Chondrocyte (in vitro differentiated cells): ENCODE results near the gene CAPN15. TPM values are rescaled to one million over a fixed set of nuclear protein-coding genes. Genes with fewer than 3 reads are reported as not detected.
A peak's percentile ranks its signal among the peaks of the same experiment; 100 is the strongest.

Experiments
- DNase-seq: peaks from one replicate; pipeline ENCODE4 v3.0.0; 2021; ENCODE audit warnings: mixed read lengths, low spot score
- H3K27ac Mint-ChIP-seq: one replicate; pipeline ENCODE4 v1.8.0; 2021; ENCODE audit warnings: mild to moderate bottlenecking, moderate library complexity, mixed read lengths; ENCODE audit not compliant: unreplicated experiment
- H3K27me3 Mint-ChIP-seq: 2 replicates; pipeline ENCODE4 v1.8.0; 2021; ENCODE audit warnings: low read depth, mixed read lengths
- H3K36me3 Mint-ChIP-seq: 2 replicates; pipeline ENCODE4 v1.8.0; 2021; ENCODE audit warnings: low read depth, mixed read lengths
- H3K4me1 Mint-ChIP-seq: 2 replicates; pipeline ENCODE4 v1.8.0; 2021; ENCODE audit warnings: low read depth, mild to moderate bottlenecking, mixed read lengths
- H3K4me3 Mint-ChIP-seq: one replicate; pipeline ENCODE4 v1.8.0; 2021; ENCODE audit warnings: mild to moderate bottlenecking, moderate library complexity, mixed read lengths; ENCODE audit not compliant: unreplicated experiment
- H3K9me3 Mint-ChIP-seq: 2 replicates; pipeline ENCODE4 v1.8.0; 2021; ENCODE audit warnings: low read depth, mixed read lengths
- total RNA-seq: library from RNA; stranded (reverse); gene quantifications from 3 replicates; pipeline ENCODE4 v1.2.1, GENCODE V29; 2021
- TF ChIP-seq, protein P1 (sequence below): fragments of 200-600 bp; sonication (generic); IDR thresholded peaks from 2 replicates; pipeline ENCODE4 v1.5.0; 2021; ENCODE audit warnings: antibody characterized with exemption, mild to moderate bottlenecking, moderate library complexity

The CAPN15 gene
- total RNA-seq, 1 donor from 2014 or later = 28.8 TPM

DNA sequence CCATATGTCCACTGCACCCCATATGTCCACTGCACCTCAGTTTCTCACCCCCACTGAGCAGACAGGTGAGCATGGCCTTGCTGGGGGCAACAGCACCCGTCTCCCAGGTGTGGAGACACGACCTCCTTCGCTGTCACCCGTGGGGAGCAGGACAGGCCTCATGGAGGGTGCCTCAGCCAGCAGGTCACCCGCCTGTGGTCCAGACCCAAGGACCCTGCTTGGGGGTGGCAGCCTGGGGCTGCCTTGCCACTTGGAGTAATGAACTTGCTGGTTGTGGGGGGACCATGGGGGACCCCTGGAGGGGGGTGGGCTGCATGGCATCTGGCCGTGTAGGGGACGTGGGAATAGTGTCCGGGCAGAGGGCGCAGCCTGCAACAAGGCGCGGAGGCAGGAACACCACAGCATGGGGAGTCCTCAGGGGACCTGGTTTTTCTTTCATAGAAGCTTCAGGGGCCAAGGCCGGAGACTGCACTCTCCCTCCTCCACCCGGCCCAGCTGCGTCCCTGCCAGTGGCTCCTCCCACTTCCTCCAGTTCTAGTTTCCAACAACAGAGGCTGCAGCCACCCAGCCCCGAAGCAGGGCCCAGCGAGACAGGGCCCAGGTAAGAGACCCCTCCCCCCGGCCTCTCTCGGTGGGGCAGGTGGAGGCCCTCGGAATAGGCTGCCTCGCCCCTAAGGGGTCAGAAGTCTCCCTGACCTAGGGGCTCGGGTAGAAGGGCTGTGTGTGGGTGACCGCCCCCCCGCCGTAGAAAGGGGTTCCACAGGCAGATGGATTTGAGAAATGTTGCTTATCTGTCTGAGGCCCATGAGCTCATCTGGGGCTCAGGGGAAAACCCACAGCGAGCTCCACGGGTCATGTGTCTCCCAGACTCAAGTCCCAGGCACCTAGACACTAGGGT is 39.2 kb downstream of the CAPN15 start, which contains the start of gene NHLRC4:
TSS of gene NHLRC4 (plus strand) at position 531 of the 898 bp plus-strand sequence. CDS start 1,043 bp downstream, outside the sequence.
- H3K36me3 Mint-ChIP-seq = no peaks in the 10 kb centered on the region
- no peaks in the 10 kb centered on the region for H3K9me3 Mint-ChIP-seq
- H3K4me1 Mint-ChIP-seq = peaks cover 23% of the 10 kb centered on the region
- H3K4me3 Mint-ChIP-seq = no peak within 1 kb of the TSS
- no peak for DNase-seq
- peaks cover 5% of the 10 kb centered on the region for H3K27me3 Mint-ChIP-seq
- TF ChIP-seq, protein P1, sequence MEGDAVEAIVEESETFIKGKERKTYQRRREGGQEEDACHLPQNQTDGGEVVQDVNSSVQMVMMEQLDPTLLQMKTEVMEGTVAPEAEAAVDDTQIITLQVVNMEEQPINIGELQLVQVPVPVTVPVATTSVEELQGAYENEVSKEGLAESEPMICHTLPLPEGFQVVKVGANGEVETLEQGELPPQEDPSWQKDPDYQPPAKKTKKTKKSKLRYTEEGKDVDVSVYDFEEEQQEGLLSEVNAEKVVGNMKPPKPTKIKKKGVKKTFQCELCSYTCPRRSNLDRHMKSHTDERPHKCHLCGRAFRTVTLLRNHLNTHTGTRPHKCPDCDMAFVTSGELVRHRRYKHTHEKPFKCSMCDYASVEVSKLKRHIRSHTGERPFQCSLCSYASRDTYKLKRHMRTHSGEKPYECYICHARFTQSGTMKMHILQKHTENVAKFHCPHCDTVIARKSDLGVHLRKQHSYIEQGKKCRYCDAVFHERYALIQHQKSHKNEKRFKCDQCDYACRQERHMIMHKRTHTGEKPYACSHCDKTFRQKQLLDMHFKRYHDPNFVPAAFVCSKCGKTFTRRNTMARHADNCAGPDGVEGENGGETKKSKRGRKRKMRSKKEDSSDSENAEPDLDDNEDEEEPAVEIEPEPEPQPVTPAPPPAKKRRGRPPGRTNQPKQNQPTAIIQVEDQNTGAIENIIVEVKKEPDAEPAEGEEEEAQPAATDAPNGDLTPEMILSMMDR = peak; percentile 9
- H3K27ac Mint-ChIP-seq = no peak within 1 kb of the TSS

DNA sequence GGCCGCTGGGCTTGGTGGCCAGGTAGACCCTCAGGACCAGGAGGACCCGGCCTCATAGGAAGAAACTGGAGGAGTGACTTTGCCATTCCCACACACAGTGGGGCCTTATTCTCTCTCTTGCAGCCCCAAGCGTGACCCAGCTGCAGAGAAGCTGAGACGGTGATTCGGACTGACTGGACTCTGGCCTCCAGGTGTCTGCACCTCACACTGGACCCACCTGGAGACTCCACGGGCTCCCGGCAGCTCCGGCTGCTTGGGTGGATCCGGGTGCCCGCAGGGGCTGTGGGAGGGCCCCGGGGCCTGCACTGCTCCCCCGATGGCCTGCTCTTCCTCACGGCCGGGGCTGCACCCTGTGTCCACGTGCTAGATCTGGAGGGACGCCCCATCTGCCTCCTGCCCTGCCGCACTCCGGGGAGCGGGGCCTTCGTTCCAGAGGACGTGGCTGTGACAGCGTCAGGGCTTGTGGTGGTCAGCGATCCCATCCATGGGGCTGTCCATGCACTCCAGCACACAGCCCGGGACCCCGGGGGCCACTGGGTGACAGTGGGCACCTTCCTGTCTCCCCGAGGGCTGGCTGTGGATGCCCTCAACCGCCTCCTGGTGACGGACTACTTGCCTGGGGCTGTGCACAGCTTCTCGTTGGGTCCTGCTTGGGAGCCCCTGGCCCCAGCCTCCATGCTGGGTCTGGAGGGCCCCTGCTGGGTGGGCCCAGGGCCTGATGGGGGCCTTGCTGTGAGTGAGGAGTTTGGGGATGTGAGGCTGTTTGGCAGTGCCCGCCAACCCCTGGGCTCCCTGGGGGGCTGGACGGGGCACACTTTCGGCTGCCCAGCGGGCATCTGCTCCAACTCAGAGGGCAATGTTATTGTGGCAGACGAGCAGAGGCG is 40.1 kb downstream of the CAPN15 start:
- Mint-ChIP-seq H3K27me3 (no peaks in the 10 kb centered on the region), H3K36me3 (no peaks in the 10 kb centered on the region), H3K27ac (no peak overlapping the region), H3K4me3 (no peak overlapping the region), H3K4me1 (peaks cover 27% of the 10 kb centered on the region), H3K9me3 (no peaks in the 10 kb centered on the region)
- no peak for DNase-seq
- TF ChIP-seq, protein P1 = no peak

DNA sequence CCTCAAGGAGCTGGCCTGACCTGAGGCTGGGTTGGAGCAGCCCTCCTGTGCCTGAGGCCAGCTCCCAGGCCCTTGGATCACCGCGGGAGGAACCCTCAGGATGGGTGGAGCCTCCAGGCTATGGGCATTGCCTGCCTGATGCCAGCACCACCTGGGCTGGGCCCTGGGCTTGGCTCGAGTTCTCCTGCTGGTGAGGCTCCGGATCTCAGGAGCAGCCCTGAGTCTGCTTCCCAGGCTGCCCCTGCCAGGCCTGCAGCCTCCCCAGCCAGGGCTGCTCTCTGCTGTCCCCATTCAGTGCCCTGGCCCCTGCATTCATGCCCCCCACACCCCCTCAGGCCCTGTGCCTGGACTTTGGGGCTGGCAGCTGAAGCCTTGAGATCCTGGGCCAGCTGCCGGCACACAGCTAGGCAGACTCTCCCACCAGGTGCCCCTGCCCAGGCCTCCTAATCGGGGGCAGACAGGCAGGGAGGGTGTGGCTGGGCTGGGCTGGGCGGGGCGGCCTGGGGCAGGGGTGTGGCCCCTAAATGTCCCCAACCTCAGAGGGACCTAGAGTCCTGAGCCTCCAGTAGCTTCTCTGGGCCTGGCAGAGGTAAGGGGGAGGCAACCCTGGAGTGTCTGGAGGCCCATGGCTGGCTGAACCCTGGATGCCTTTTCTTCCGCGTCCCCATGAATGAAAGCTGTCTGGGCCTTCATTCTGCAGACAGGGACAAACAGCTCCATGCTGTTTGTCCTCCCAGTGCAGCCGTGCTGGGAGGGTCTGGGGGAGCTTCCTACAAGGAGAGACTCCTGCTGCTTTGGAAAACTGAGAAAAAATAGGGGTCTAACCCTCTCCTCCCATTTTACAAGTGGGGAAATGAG is 41.1 kb downstream of the CAPN15 start:
- Mint-ChIP-seq H3K27ac (peak overlapping the region; percentile 41), H3K4me1 (peaks cover 27% of the 10 kb centered on the region), H3K4me3 (peak overlapping the region; percentile 76), H3K36me3 (no peaks in the 10 kb centered on the region), H3K27me3 (no peaks in the 10 kb centered on the region), H3K9me3 (no peaks in the 10 kb centered on the region)
- TF ChIP-seq, protein P1 = no peak
- no peak for DNase-seq

DNA sequence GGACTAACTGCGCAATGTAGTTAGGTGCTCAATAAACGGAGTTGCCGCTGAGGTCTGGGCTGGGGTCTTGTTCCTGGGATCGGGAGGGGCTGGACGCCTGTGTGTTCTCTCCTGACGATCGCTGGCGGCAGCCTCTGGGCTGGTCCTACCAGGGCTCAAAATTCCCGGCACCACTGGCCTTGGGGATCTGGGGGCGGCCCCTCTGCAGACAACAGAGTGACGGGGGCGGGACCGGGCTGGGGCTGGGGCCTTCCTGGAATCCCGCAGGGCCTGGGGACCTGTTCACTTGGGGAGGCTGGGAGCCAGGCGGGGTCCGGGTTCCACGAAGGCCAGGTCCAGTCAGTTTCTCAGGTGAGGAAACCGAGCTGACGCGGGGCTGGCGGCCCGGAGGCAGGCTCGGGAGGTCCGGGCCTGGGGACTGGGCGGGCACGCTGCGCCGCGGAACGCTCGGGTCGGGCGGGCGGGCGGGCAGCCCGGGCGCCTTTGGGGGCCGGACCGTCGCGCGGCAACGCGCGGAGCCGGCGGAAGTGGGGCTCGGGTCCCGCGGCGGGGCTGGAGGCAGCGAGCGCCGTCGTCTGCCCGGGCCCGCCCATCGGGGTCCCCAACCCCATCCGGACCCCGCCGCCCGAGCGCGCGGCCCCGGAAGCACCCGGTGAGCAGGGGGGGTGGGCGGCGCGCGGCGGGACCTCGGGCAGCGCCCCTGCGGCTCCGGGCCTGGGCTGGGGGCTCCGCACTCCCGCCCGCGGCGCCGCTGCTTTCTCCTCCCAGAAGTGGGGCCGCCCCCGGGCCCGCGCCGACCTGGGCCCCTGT is 42.1 kb downstream of the CAPN15 start, which contains the start of gene PIGQ:
TSS of gene PIGQ (plus strand) at position 524 of the 810 bp plus-strand sequence. CDS start 4,107 bp downstream, outside the sequence.
- H3K4me1 Mint-ChIP-seq = peaks cover 27% of the 10 kb centered on the region
- DNase-seq = no peak
- no peaks in the 10 kb centered on the region for H3K36me3 Mint-ChIP-seq
- H3K9me3 Mint-ChIP-seq = no peaks in the 10 kb centered on the region
- H3K27ac Mint-ChIP-seq = peak within 1 kb of the TSS; percentile 87
- H3K4me3 Mint-ChIP-seq = peak within 1 kb of the TSS; percentile 80
- TF ChIP-seq, protein P1 = no peak
- no peaks in the 10 kb centered on the region for H3K27me3 Mint-ChIP-seq
